GM19328 (cell line): ENCODE data around the gene P2RY6.

Experiments used
- ATAC-seq: cut with Tn5 transposase; IDR thresholded peaks from one replicate; pipeline ENCODE4 v1.9.1; 2021; ENCODE audit warnings: mild to moderate bottlenecking, moderate library complexity; ENCODE audit not compliant: unreplicated experiment

The P2RY6 gene

DNA sequence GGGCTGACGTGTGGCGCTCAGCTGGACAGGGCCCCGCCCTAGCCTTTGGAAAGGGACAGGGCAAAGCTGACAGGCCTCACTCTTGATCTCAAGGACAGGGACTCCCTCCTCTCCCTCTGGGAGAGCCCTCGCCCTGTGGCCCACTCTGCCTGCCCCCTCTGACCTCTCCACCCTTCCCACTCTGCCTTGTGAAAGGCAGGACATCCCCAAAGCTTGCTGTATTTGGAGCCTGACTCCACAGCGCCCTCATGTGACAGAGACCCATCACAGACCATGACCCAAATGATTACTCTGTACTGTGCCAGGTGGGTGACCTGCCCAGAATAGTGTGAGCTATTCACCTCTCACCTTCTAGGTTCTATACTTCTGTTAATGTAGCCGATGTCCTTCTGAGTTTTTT lies 35.3 kb upstream of the P2RY6 start:
- ATAC-seq = no peak

GRCh38 chr11:73237471-73238290 lies 34.5 kb upstream of the P2RY6 start:
- ATAC-seq = no peak

GRCh38 chr11:73239111-73239521 lies 33.0 kb upstream of the P2RY6 start:
- ATAC-seq = no peak

GRCh38 chr11:73239571-73240189 lies 32.5 kb upstream of the P2RY6 start:
- ATAC-seq = no peak

DNA sequence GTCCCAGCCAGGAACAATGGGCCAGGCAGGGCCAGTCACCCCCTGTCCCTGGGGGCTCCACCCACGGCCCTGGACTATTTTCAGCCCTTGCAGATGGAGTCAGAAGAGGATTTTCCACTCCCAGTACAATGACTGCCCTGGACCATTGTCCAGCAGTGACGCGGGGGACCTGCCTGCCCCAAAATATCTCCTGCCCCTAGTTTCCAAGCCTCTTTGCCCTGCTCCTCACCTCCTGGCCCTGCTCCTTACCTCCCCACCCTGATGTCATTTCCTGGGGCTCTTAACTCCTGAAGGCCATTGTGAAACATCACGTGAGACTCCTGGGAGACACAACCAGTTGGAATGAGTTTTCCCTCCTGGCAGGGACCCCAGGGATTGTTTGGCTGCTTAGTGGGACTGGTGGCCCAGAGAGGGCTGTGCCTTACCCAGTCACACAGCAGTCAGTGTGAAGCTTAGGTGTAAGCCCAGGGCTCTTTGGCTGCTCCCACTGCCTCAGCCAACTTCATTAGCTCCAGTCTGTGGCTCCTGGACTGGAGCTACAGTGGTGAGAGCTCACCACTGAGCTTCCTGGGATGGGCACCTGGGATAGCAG lies 31.9 kb upstream of the P2RY6 start:
- ATAC-seq = no peak

GRCh38 chr11:73241300-73241699 lies 30.8 kb upstream of the P2RY6 start:
- ATAC-seq = no peak

GRCh38 chr11:73242251-73243092 lies 29.7 kb upstream of the P2RY6 start:
- ATAC-seq = peak; percentile 70

- no peak for ATAC-seq
These were observed 29.0 kb upstream of the P2RY6 start for GRCh38 chr11:73243093-73243485.

DNA sequence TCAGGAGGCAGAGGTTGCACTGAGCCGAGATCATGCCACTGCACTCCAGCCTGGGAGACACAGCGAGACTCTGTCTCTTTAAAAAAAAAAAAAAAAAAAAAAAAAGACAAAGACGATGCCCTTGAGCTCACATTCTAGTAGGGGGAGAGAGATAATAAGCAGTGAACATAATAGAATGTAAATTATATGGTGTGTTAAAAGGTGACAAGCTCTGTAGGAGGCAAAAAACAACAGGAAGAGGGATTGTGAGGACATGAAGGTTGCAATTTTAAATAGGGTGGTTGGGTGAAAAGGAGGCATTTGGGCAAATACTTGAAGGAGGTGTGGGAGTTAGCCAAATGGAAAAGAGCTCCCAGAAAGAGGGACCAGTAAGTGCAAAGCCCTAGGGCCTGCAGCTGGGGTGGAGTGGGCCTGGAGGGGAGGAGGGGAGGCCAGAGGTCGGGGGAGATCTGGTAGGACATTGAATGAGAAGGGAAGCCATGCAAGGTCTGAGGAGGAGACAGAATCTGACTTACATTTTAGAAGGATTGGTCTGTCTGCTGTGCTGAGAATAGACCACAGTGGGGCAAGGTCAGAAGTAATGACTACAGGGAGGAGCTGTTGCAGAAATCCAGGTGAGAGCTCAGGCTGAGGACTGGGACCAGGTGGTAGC lies 27.4 kb upstream of the P2RY6 start:
- no peak for ATAC-seq

DNA sequence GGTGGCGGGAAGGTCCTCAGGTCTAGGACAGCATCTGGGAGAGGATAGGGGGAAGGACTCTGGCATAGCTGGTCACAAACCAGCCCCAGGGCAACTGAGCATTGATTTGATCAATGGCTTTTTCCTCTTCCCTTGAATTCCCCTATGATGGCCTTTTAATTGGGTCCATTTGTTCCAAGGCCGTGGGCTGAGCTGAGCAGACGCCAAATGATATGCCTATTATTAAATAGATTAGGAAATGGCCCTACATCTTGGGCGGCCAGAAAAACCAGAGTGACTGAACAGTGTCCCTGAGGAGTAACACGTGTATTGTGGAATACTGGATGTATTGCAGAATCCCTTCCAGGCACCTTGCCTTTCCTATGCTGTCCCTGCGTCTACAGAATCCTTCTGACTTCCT lies 26.7 kb upstream of the P2RY6 start:
- ATAC-seq = no peak

GRCh38 chr11:73246303-73246702 lies 25.8 kb upstream of the P2RY6 start:
- no peak for ATAC-seq

GRCh38 chr11:73248526-73249185 lies 23.5 kb upstream of the P2RY6 start:
- ATAC-seq = no peak

DNA sequence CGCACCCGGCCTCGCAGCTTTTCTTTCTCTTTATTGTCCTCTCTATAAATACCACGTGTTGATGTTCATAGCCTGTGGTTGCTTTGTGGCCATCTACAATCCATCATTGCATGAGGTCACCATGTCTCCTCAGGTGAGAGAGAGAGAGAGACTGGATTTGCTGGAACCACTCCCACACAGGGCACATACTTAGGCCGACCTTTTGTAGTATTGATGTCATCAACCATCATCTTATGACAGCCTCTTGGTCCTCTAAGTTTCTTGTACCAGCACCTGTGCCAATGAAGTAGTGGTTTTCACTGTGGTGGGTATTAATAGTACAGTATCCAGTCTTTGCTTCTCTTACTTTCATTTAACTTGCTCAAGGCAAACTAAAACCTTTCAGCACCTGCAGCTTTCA lies 22.8 kb upstream of the P2RY6 start:
- no peak for ATAC-seq

DNA sequence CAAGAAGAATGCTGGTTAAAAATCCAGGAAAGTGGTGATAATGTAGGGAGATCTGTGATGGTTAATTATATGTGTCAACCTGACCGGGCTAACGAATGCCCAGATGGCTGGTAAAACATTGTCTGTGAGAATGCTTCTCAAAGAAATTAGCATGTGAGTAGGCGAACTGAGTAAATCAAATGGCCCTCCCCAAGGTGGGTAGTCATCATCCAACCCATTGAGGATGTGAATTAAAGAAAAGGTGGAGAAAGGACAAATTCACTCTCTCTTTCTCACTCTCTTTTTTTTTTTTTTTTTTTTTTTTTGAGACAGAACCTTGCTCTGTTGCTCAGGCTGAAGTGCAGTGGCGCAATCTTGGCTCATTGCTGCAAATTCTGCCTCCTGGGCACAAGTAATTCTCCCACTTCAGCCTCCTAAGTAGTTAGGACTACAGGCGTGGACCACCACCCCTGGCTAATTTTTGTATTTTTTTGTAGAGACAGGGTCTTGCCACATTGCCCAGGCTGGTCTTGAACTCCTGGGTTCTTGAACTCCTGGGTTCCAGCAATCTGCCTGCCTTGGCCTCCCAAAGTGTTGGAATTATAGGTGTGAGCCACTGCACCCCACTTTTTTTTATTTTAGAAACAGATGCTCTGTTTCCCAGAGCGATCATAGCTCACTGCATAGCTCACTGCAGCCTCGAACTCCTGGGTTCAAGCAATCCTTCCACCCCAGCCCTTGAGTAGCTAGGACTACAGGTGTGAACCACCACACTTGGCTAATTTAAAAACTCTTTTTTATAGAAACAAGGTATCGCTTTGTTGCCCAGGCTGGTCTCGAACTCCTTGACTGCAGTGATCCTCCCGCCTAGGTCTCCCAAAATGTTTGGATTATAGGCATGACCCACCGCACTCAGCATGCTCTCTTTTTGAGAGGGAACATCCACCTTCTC lies 22.0 kb upstream of the P2RY6 start:
- ATAC-seq = no peak

DNA sequence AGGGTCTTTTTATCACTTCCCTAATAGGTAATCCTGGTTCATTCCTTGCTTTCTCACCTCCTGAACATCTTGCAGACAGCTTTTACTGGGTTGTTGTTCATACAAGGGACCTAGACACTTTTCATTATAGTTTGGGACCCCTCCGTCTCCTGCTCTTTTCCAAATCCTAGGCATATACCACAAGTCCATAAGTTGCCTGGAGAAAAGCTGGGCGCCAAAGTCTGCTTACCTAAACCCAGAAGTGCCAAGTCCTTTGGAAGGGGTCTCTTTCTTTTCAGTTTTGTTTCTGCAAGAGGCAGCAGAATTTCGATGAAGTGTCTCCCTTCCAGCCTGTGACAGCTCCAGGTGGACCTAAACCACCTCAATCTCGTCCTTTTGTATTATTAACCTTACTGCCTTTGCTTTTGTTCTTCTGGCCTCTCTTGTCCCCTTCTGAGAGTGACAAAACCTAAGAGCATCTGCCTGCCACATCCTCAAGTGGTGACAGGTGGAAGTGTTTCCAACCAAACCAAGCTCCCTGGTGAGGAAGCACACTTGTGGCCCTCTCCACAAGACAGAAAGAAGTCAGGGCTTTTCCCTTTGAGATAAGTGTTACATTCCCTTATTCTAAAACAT lies 19.5 kb upstream of the P2RY6 start:
- ATAC-seq = no peak

- no peak for ATAC-seq
These were observed 14.6 kb upstream of the P2RY6 start for GRCh38 chr11:73257342-73258103.

GRCh38 chr11:73258104-73259035 lies 13.8 kb upstream of the P2RY6 start:
- no peak for ATAC-seq
